ENCODE results near the gene EYA2. TPM values are rescaled to one million over a fixed set of nuclear protein-coding genes. Genes with fewer than 3 reads are reported as not detected.

Gene EYA2
- total RNA-seq, 1 experiment from 2014 or later, result 0.74 TPM

DNA sequence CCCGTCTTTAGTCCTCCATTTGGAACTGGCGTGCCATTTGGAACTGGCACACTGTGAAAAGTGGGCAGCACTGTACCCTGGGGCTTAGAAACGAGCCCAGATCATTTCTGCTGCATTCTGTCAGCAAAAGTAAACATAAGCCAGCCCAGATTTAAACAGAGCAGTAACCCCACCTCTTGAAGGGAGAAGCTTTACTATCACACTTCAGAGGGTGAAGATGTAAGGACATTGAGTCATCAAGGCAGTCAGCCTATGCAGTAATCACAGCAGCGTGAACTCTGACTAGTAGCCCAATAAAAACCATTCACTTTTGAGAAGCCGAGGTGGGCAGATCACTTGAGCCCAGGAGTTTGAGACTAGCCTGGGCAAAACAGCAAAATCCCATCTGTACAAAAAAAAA, 216.9 kb downstream of the EYA2 start:
- Histone ChIP-seq H2BK120ac (ENCODE audit: low read depth, low read length, poor library complexity, severe bottlenecking) (no peak overlapping the region), H3K79me1 (ENCODE audit: insufficient read depth, low read depth, low read length, poor library complexity, severe bottlenecking) (no peaks in the 10 kb centered on the region), H4K91ac (ENCODE audit: insufficient read length, low read depth, low read length) (no peak overlapping the region), H3K79me2 (ENCODE audit: insufficient read depth, low read length) (no peaks in the 10 kb centered on the region), H3K4ac (ENCODE audit: low read depth, low read length) (no peak overlapping the region), H3K9me3 (ENCODE audit: control insufficient read depth, low read depth, low read length) (no peaks in the 10 kb centered on the region), H3K23ac (ENCODE audit: insufficient read length, low read depth, low read length) (no peak overlapping the region), H4K5ac (ENCODE audit: insufficient read length, low read depth, low read length) (no peak overlapping the region), H3K27me3 (ENCODE audit: insufficient read depth, low read length) (no peaks in the 10 kb centered on the region), H3K14ac (ENCODE audit: insufficient read depth, low read length) (no peak overlapping the region), H2AFZ (ENCODE audit: low read length) (no peak overlapping the region), H3K9ac (ENCODE audit: extremely low read depth, insufficient read length, low read length) (no peak overlapping the region), H2BK20ac (ENCODE audit: low read depth, low read length, poor library complexity, severe bottlenecking) (no peak overlapping the region), H3K27ac (ENCODE audit: insufficient read length, low read depth, low read length) (no peak overlapping the region), H3T11ph (ENCODE audit: low read length) (no peak overlapping the region), H3K23me2 (ENCODE audit: insufficient read length, low read depth, low read length, poor library complexity, severe bottlenecking) (no peaks in the 10 kb centered on the region), H2BK5ac (ENCODE audit: insufficient read length, low read length) (no peak overlapping the region), H4K20me1 (ENCODE audit: control insufficient read depth, insufficient read depth, insufficient read length) (no peaks in the 10 kb centered on the region), H3K4me1 (ENCODE audit: insufficient read depth, low read length) (no peaks in the 10 kb centered on the region; the same call in 1 of the 2 replicates), H2AK5ac (ENCODE audit: insufficient read length, low read length) (no peak overlapping the region), H3K18ac (ENCODE audit: insufficient read length, low read depth, low read length) (no peak overlapping the region), H2BK15ac (ENCODE audit: low read depth, low read length) (no peak overlapping the region), H3K4me2 (ENCODE audit: insufficient read depth, insufficient read length, low read length) (no peak overlapping the region), H4K8ac (replicated peaks; ENCODE audit: insufficient read length, low read depth, low read length) (no peak overlapping the region), H2BK12ac (ENCODE audit: insufficient read length, low read depth, low read length) (no peak overlapping the region), H3K56ac (ENCODE audit: insufficient read length, low read depth, low read length) (no peak overlapping the region)
- peaks cover 0 to 6% (median 0%) of the 10 kb centered on the region in 3 experiments; a peak in 4 of 7 replicates for H3K36me3 Mint-ChIP-seq (ENCODE audit: insufficient read depth in 1 of 3, low read depth in 3 of 3)
- no peaks in the 10 kb centered on the region for H3K27me3 Mint-ChIP-seq (ENCODE audit: low read depth)
- H3K27ac Mint-ChIP-seq, result no peak overlapping the region
- no CpG with 5 or more reads among the region's 5 CpGs for WGBS (ENCODE audit: extremely low coverage, insufficient read length, low lambda C conversion rate)
- DNase-seq, result no peak
- no peak overlapping the region for H3K4me3 Mint-ChIP-seq
- TF ChIP-seq, protein P1, sequence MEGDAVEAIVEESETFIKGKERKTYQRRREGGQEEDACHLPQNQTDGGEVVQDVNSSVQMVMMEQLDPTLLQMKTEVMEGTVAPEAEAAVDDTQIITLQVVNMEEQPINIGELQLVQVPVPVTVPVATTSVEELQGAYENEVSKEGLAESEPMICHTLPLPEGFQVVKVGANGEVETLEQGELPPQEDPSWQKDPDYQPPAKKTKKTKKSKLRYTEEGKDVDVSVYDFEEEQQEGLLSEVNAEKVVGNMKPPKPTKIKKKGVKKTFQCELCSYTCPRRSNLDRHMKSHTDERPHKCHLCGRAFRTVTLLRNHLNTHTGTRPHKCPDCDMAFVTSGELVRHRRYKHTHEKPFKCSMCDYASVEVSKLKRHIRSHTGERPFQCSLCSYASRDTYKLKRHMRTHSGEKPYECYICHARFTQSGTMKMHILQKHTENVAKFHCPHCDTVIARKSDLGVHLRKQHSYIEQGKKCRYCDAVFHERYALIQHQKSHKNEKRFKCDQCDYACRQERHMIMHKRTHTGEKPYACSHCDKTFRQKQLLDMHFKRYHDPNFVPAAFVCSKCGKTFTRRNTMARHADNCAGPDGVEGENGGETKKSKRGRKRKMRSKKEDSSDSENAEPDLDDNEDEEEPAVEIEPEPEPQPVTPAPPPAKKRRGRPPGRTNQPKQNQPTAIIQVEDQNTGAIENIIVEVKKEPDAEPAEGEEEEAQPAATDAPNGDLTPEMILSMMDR (conservative IDR thresholded peaks at IDR 0.05), result no peak
- H3K9me3 Mint-ChIP-seq, result peaks cover 12 to 13% of the 10 kb centered on the region in 2 experiments
- peaks cover 13 to 26% of the 10 kb centered on the region in 2 experiments for H3K4me1 Mint-ChIP-seq
